Measurements from ENCODE around the gene ARHGEF33. TPM values are rescaled to one million over a fixed set of nuclear protein-coding genes. Genes with fewer than 3 reads are reported as not detected.

Gene ARHGEF33
- 0.59 and 1.1 TPM in 2 replicates for total RNA-seq
- long read RNA-seq, partial matches to known transcripts = 1 of 1 reads
- long read RNA-seq, other reads (novel, unspliced or antisense) = 0 of 1 reads

- no peak for DNase-seq (ENCODE audit: low read depth, low spot score)
- Mint-ChIP-seq H3K4me1 (no peaks in the 10 kb centered on the region), H3K27me3 (ENCODE audit: low read depth) (no peaks in the 10 kb centered on the region), H3K9me3 (no peaks in the 10 kb centered on the region), H3K27ac (ENCODE audit: unreplicated experiment) (no peak within 1 kb of the TSS), H3K36me3 (ENCODE audit: low read depth) (no peaks in the 10 kb centered on the region), H3K4me3 (no peak within 1 kb of the TSS)
- TF ChIP-seq CTCF (conservative IDR thresholded peaks at IDR 0.05) = no peak
These were observed at the start of gene ARHGEF33 for GRCh38 chr2:38889575-38889974. ARHGEF33 (plus strand) TSS chr2:38889875; CDS start chr2:38919448, 29,573 bp downstream.

- no peaks in the 10 kb centered on the region for H3K9me3 Mint-ChIP-seq
- H3K4me1 Mint-ChIP-seq = no peaks in the 10 kb centered on the region
- DNase-seq (ENCODE audit: low read depth, low spot score) = no peak
- no peak for TF ChIP-seq CTCF (conservative IDR thresholded peaks at IDR 0.05)
- H3K27me3 Mint-ChIP-seq (ENCODE audit: low read depth) = no peaks in the 10 kb centered on the region
- no peak overlapping the region for H3K27ac Mint-ChIP-seq (ENCODE audit: unreplicated experiment)
- H3K36me3 Mint-ChIP-seq (ENCODE audit: low read depth) = peaks cover 20% of the 10 kb centered on the region
- no peak overlapping the region for H3K4me3 Mint-ChIP-seq
These were observed 39.6 kb upstream of the ARHGEF33 start for GRCh38 chr2:38850045-38850444.

- Mint-ChIP-seq H3K27ac (ENCODE audit: unreplicated experiment) (no peak overlapping the region), H3K9me3 (no peaks in the 10 kb centered on the region), H3K27me3 (ENCODE audit: low read depth) (no peaks in the 10 kb centered on the region), H3K4me3 (no peak overlapping the region), H3K4me1 (no peaks in the 10 kb centered on the region), H3K36me3 (ENCODE audit: low read depth) (peaks cover 19% of the 10 kb centered on the region)
- DNase-seq (ENCODE audit: low read depth, low spot score) = no peak
- TF ChIP-seq CTCF (conservative IDR thresholded peaks at IDR 0.05) = no peak
These were observed 33.5 kb upstream of the ARHGEF33 start for GRCh38 chr2:38856165-38856564.

GRCh38 chr2:38862476-38862875 is 27.2 kb upstream of the ARHGEF33 start:
- peaks cover 18% of the 10 kb centered on the region for H3K36me3 Mint-ChIP-seq (ENCODE audit: low read depth)
- no peaks in the 10 kb centered on the region for H3K4me1 Mint-ChIP-seq
- H3K27ac Mint-ChIP-seq (ENCODE audit: unreplicated experiment) = no peak overlapping the region
- DNase-seq (ENCODE audit: low read depth, low spot score) = no peak
- no peaks in the 10 kb centered on the region for H3K27me3 Mint-ChIP-seq (ENCODE audit: low read depth)
- H3K4me3 Mint-ChIP-seq = no peak overlapping the region
- no peak for TF ChIP-seq CTCF (conservative IDR thresholded peaks at IDR 0.05)
- no peaks in the 10 kb centered on the region for H3K9me3 Mint-ChIP-seq

- TF ChIP-seq CTCF (conservative IDR thresholded peaks at IDR 0.05) = no peak
- peaks cover 22% of the 10 kb centered on the region for H3K36me3 Mint-ChIP-seq (ENCODE audit: low read depth)
- H3K27me3 Mint-ChIP-seq (ENCODE audit: low read depth) = no peaks in the 10 kb centered on the region
- H3K9me3 Mint-ChIP-seq = no peaks in the 10 kb centered on the region
- no peak overlapping the region for H3K27ac Mint-ChIP-seq (ENCODE audit: unreplicated experiment)
- DNase-seq (ENCODE audit: low read depth, low spot score) = no peak
- no peaks in the 10 kb centered on the region for H3K4me1 Mint-ChIP-seq
- H3K4me3 Mint-ChIP-seq = no peak overlapping the region
These were observed 26.5 kb upstream of the ARHGEF33 start for GRCh38 chr2:38863061-38863695.

Measured in neural crest cell (in vitro differentiated cells).